Neural progenitor cell (in vitro differentiated cells): ENCODE results near the gene CEP131. TPM values are rescaled to one million over a fixed set of nuclear protein-coding genes. Genes with fewer than 3 reads are reported as not detected.

Experiments
- DNase-seq: peaks from one replicate; pipeline ENCODE4 v3.0.0-alpha.2; 2016; ENCODE audit warnings: low spot score
- H2AFZ ChIP-seq: fragments of 200-600 bp; sonication (generic); replicated peaks from 2 replicates; pipeline ENCODE4 v1.6.1; 2016; ENCODE audit warnings: antibody characterized with exemption
- H3F3A ChIP-seq: fragments of 200-600 bp; sonication (generic); 2 replicates; pipeline ENCODE4 v1.6.1; 2016; ENCODE audit warnings: antibody characterized with exemption, low read depth
- H3K27ac ChIP-seq: fragments of 200-600 bp; sonication (generic); 2 replicates; pipeline ENCODE4 v1.5.1; 2016; ENCODE audit warnings: mild to moderate bottlenecking
- H3K27me3 ChIP-seq: fragments of 200-600 bp; sonication (generic); 2 replicates; pipeline ENCODE4 v1.6.1; 2016; ENCODE audit warnings: mild to moderate bottlenecking, moderate library complexity
- H3K36me3 ChIP-seq: fragments of 200-600 bp; sonication (generic); 2 replicates; pipeline ENCODE4 v1.5.1; 2016
- H3K4me1 ChIP-seq: fragments of 200-600 bp; sonication (generic); 2 replicates; pipeline ENCODE4 v1.6.1; 2016; ENCODE audit warnings: mixed run types
- H3K4me2 ChIP-seq: fragments of 200-600 bp; sonication (generic); 2 replicates; pipeline ENCODE4 v1.6.1; 2016
- H3K4me3 ChIP-seq: fragments of 200-600 bp; sonication (generic); 2 replicates; pipeline ENCODE4 v1.5.1; 2016
- H3K79me2 ChIP-seq: fragments of 200-600 bp; sonication (generic); 2 replicates; pipeline ENCODE4 v1.6.1; 2016; ENCODE audit warnings: low read depth
- H3K9ac ChIP-seq: fragments of 200-600 bp; sonication (generic); 2 replicates; pipeline ENCODE4 v1.6.1; 2016
- H3K9me3 ChIP-seq: fragments of 200-600 bp; sonication (generic); 2 replicates; pipeline ENCODE4 v1.5.1; 2016; ENCODE audit warnings: low read depth
- H4K20me1 ChIP-seq: fragments of 200-600 bp; sonication (generic); 2 replicates; pipeline ENCODE4 v1.6.1; 2016; ENCODE audit warnings: low read depth
- H3K27ac Mint-ChIP-seq: 3 replicates; pipeline ENCODE4 v1.8.0; 2021; ENCODE audit warnings: mixed read lengths
- H3K27me3 Mint-ChIP-seq: 2 replicates; pipeline ENCODE4 v1.8.0; 2022; ENCODE audit warnings: low read depth, mild to moderate bottlenecking, inconsistent platforms, moderate library complexity, mixed read lengths; ENCODE audit not compliant: insufficient read depth
- H3K36me3 Mint-ChIP-seq: 3 replicates; pipeline ENCODE4 v1.8.0; 2021; ENCODE audit warnings: mixed read lengths
- H3K4me1 Mint-ChIP-seq: 3 replicates; pipeline ENCODE4 v1.8.0; 2021; ENCODE audit warnings: mixed read lengths
- H3K4me3 Mint-ChIP-seq: 3 replicates; pipeline ENCODE4 v1.8.0; 2021; ENCODE audit warnings: mild to moderate bottlenecking, moderate library complexity, mixed read lengths
- H3K9me3 Mint-ChIP-seq: 3 replicates; pipeline ENCODE4 v1.8.0; 2020; ENCODE audit warnings: mixed read lengths
- CTCF ChIP-seq: fragments of 200-600 bp; sonication (generic); IDR thresholded peaks from 2 replicates; pipeline ENCODE4 v1.5.1; 2017; ENCODE audit warnings: antibody characterized with exemption, mild to moderate bottlenecking
- EZH2 ChIP-seq: fragments of 200-600 bp; sonication (generic); IDR thresholded peaks from 2 replicates; pipeline ENCODE4 v1.6.1; 2017; ENCODE audit warnings: antibody characterized with exemption, mild to moderate bottlenecking, moderate library complexity
- EZH2phosphoT487 ChIP-seq: fragments of 200-600 bp; sonication (generic); IDR thresholded peaks from 2 replicates; pipeline ENCODE4 v1.6.1; 2017; ENCODE audit warnings: antibody characterized with exemption
- total RNA-seq: library from RNA; depleted of rRNA; stranded (reverse); fragments of >200 nt; gene quantifications from 2 replicates; pipeline ENCODE4 v1.2.3, GENCODE V29; 2015; ENCODE audit warnings: low replicate concordance

Gene CEP131
- total RNA-seq, 1 donor from 2014 or later = 7.7 TPM

GRCh38 chr17:81193051-81193410 is 29.7 kb downstream of the CEP131 start:
- Mint-ChIP-seq H3K9me3 (no peaks in the 10 kb centered on the region), H3K4me3 (no peak overlapping the region), H3K36me3 (no peaks in the 10 kb centered on the region), H3K27me3 (no peaks in the 10 kb centered on the region), H3K4me1 (no peaks in the 10 kb centered on the region), H3K27ac (no peak overlapping the region)
- TF ChIP-seq EZH2 (no peak), EZH2phosphoT487 (no peak)
- no peak overlapping the region for H3K4me3 ChIP-seq
- no peaks in the 10 kb centered on the region for H3K9me3 ChIP-seq
- H2AFZ ChIP-seq = no peak overlapping the region
- no peak overlapping the region for H3K4me2 ChIP-seq
- no peaks in the 10 kb centered on the region for H3K4me1 ChIP-seq
- no peak for DNase-seq
- H3K27me3 ChIP-seq = no peaks in the 10 kb centered on the region
- H4K20me1 ChIP-seq = no peaks in the 10 kb centered on the region
- no peak overlapping the region for H3K27ac ChIP-seq
- H3K79me2 ChIP-seq = no peaks in the 10 kb centered on the region
- no peaks in the 10 kb centered on the region for H3F3A ChIP-seq
- H3K36me3 ChIP-seq = no peaks in the 10 kb centered on the region
- H3K9ac ChIP-seq = no peak overlapping the region

GRCh38 chr17:81192386-81193050 is 30.2 kb downstream of the CEP131 start:
- peak; percentile 16 for DNase-seq
- Histone ChIP-seq H3K9ac (no peak overlapping the region), H4K20me1 (no peaks in the 10 kb centered on the region), H3K36me3 (no peaks in the 10 kb centered on the region), H3K27me3 (no peaks in the 10 kb centered on the region), H2AFZ (no peak overlapping the region), H3K79me2 (no peaks in the 10 kb centered on the region), H3K4me2 (no peak overlapping the region), H3K9me3 (no peaks in the 10 kb centered on the region), H3K4me3 (no peak overlapping the region), H3F3A (no peaks in the 10 kb centered on the region), H3K4me1 (no peaks in the 10 kb centered on the region), H3K27ac (no peak overlapping the region)
- Mint-ChIP-seq H3K27ac (no peak overlapping the region), H3K9me3 (no peaks in the 10 kb centered on the region), H3K27me3 (no peaks in the 10 kb centered on the region), H3K4me1 (no peaks in the 10 kb centered on the region), H3K4me3 (no peak overlapping the region), H3K36me3 (no peaks in the 10 kb centered on the region)
- no peak for TF ChIP-seq EZH2phosphoT487
- TF ChIP-seq CTCF = no peak
- TF ChIP-seq EZH2 = no peak

GRCh38 chr17:81191646-81192045 is 31.1 kb downstream of the CEP131 start:
- Histone ChIP-seq H2AFZ (no peak overlapping the region), H3K36me3 (no peaks in the 10 kb centered on the region), H3K9me3 (no peaks in the 10 kb centered on the region), H3K4me3 (no peak overlapping the region), H4K20me1 (no peaks in the 10 kb centered on the region), H3K4me2 (no peak overlapping the region), H3K9ac (no peak overlapping the region), H3K4me1 (no peaks in the 10 kb centered on the region), H3K27ac (no peak overlapping the region), H3K27me3 (no peaks in the 10 kb centered on the region), H3K79me2 (no peaks in the 10 kb centered on the region), H3F3A (no peaks in the 10 kb centered on the region)
- Mint-ChIP-seq H3K4me1 (no peaks in the 10 kb centered on the region), H3K36me3 (no peaks in the 10 kb centered on the region), H3K9me3 (no peaks in the 10 kb centered on the region), H3K27ac (no peak overlapping the region), H3K4me3 (no peak overlapping the region), H3K27me3 (peaks cover 2% of the 10 kb centered on the region)
- TF ChIP-seq EZH2phosphoT487 = no peak
- TF ChIP-seq EZH2 = no peak
- TF ChIP-seq CTCF = no peak
- no peak for DNase-seq

GRCh38 chr17:81191116-81191515 is 31.6 kb downstream of the CEP131 start:
- Histone ChIP-seq H3K4me1 (no peaks in the 10 kb centered on the region), H3K79me2 (no peaks in the 10 kb centered on the region), H3K27me3 (no peaks in the 10 kb centered on the region), H3K4me3 (no peak overlapping the region), H3F3A (no peaks in the 10 kb centered on the region), H3K36me3 (no peaks in the 10 kb centered on the region), H3K9me3 (no peaks in the 10 kb centered on the region), H4K20me1 (no peaks in the 10 kb centered on the region), H3K9ac (no peak overlapping the region), H3K4me2 (no peak overlapping the region), H3K27ac (no peak overlapping the region), H2AFZ (no peak overlapping the region)
- no peak overlapping the region for H3K4me3 Mint-ChIP-seq
- no peaks in the 10 kb centered on the region for H3K9me3 Mint-ChIP-seq
- H3K27me3 Mint-ChIP-seq = peaks cover 7% of the 10 kb centered on the region
- H3K36me3 Mint-ChIP-seq = no peaks in the 10 kb centered on the region
- DNase-seq = no peak
- no peaks in the 10 kb centered on the region for H3K4me1 Mint-ChIP-seq
- no peak for TF ChIP-seq CTCF
- TF ChIP-seq EZH2phosphoT487 = no peak
- TF ChIP-seq EZH2 = no peak
- no peak overlapping the region for H3K27ac Mint-ChIP-seq
